Measurements from ENCODE around the gene TARS1.

DNA sequence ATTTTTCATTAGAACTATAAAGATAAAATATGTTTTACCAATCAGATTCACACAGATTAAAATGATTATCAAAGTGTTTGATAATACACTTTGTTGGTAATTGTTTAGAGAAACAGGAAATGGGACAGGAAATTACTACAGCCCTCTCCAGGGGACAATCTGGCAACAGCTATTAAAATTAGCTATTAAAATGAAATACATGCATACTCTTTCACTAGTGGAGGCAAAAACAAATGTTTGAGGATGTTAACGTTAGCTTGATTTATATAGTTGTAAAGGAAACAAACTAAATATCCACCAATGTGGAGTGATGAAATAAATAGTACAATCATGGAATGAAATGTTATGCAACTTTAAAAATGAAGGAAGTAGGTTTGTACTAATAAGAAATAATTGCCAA, 53.7 kb downstream of the TARS1 start:
- TF ChIP-seq POLR2AphosphoS5 (IDR thresholded peaks at IDR 0.05) (no peak), CTCF (IDR thresholded peaks at IDR 0.05) (no peak), POLR2A (IDR thresholded peaks at IDR 0.05) (no peak), EP300 (IDR thresholded peaks at IDR 0.05) (no peak)

Data from suprapubic skin (tissue), 4 donors.